Kasumi-1 (cell line): Measurements from ENCODE around the gene SYT5.
"Not testable (repeated sequence)": the region's sequence is repeated elsewhere in the genome, so short reads cannot be mapped to it uniquely, and the experiment has no call there.

Experiments
- DNase-seq, 2 experiments: peaks; one replicate each; lab custom pipeline; 2025; lab: John Stamatoyannopoulos, UW

The SYT5 gene

DNA sequence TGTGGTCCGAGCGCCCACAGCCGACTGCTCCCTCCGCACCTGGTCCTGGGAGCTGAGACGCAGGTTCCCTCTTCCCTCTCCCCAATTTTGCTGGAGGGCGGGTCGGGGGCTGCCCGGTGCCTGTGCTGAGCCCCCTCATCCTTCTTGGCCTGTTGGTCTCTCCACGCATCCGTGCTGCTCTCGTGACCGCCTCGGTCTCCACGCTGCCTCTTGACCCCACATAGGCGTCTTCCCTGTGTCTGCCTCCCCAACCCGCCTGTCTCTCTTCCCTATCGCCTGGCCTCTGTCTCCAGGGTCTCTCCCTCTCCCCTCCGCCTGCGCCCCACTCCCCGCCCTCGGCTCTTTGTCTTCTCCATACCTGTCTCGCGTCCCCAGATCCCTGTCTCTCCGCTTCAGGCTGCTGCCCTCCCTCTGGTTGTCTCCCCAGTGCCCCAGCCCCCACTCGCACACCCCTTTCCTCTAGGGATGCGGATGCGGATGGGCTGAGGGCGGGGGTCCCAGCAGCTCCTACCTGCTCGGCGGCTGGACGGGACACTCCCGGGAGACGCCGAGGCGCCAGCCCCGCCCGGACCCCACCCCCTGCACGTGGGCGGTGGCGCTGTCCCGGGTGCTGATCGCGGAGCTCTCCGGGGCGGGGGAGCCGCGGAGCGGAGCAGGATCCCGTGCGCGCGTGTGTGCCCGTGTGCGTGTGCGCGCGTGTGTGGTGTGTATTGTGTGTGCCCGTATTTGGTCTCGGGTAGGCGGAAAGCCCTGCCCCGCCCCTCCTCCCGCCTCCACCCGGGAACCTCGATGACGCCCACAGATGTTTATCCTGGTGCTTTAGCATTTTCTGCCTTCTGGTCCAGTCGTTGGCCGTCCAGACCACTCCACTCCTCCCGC, at the start of gene SYT5:
Gene SYT5, minus strand, starts transcription at position 684 of the 879 bp plus-strand sequence. CDS start 1,248 bp downstream, outside the sequence.
- DNase-seq, result no peak

DNA sequence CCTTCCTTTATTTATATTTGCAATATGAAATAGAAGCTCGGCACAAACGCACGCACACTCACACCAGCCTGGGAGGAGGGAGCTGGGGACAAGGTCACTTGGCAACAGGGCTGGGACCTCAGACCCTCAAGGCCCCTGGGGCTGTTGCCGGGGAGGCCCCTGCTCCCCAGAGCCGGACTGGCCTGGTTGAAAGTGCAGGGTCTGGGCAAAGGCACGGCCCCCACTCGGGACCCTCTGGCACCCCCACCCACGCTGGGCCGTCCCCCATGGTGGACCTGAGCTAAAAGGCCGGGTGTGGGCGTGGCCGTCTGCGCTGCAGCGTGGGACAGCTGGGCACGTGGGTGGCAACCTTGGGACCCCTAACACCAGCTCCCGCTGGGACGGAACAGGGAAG, 49.7 kb upstream of the SYT5 start:
- DNase-seq, result no peak

DNA sequence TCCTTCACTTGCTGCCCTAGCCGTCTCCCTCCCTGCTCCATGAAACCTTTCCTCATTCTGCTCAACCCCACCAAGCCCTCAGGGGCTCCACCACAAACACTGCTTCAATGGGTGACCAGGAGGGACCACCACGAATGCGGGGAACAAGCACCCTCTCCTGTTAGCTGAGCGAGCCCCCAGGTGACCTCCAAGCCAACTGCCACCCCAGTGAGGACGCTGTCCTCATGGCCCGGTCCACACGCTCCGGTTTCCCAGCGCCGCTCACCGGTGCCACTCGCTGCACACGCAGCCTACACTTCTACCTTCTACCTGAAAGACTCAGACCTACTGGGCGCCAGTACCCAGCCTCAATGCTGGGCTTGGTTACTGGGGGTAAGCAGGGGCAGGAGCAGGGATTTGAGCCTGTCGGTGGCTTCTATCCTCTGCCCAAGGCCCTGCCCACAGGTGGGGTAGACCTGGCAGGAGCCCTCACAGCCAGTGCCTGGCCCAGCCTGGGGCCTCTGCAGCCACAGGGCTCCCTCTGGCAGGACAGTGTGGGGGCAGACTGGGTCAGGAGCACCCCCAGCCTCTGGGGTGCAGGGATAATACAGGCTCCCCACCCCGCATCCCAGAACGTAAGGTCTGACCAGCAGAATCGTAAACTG, 49.2 kb upstream of the SYT5 start:
- no peak for DNase-seq

DNA sequence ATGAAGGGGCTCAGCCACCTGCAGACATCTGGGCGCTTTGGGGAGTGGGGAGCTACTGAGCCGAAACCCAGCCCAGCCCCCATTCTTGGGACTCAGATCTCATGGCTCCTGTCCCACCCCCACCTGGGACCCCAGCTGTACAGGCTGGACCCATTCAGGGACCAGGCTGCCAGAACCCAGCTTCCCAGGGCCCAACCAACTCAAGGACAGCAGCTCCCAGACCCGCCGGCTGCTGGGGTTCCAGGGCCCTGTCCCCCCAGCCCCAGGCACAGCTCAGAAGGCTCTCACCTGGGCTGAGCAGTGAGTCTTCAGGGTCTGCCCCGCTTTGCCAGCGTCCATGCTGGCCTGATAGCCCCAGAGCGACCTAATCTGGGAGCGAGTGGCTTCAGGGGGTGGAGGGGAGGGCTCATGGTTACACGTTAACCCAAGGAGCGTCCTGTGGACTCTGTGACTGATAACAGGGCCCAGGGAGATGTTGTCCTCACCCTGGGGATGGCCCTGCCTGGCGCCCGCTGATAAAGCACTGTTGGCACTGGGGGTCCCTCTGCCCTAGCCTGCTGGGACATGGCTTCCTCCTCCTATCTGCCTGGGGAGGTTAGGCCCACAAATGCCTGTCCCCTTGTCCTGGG, 48.4 kb upstream of the SYT5 start, which contains the start of gene TMEM86B:
Gene TMEM86B, minus strand, starts transcription at position 361 of the 629 bp plus-strand sequence. Its CDS starts 22 bp downstream, at position 339.
- no peak for DNase-seq

DNA sequence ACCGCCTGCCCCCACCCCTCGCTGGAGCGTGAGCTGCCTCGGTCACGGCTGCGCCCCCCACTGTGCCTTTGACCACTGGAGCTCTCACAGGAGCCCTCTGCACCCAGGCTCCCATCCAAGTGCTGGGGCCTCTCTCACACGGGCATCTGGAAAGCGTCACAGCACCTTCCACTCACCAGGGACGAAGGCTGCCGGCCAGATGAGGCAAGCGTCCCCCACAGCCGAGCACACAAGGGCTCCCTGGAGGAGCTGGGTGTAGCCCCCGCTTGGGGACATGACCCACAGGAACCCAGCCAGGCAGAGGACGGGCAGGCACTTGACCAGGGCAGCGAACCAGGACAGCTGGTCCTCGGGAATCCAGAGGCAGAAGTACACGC, 47.9 kb upstream of the SYT5 start:
- DNase-seq, result no peak

DNA sequence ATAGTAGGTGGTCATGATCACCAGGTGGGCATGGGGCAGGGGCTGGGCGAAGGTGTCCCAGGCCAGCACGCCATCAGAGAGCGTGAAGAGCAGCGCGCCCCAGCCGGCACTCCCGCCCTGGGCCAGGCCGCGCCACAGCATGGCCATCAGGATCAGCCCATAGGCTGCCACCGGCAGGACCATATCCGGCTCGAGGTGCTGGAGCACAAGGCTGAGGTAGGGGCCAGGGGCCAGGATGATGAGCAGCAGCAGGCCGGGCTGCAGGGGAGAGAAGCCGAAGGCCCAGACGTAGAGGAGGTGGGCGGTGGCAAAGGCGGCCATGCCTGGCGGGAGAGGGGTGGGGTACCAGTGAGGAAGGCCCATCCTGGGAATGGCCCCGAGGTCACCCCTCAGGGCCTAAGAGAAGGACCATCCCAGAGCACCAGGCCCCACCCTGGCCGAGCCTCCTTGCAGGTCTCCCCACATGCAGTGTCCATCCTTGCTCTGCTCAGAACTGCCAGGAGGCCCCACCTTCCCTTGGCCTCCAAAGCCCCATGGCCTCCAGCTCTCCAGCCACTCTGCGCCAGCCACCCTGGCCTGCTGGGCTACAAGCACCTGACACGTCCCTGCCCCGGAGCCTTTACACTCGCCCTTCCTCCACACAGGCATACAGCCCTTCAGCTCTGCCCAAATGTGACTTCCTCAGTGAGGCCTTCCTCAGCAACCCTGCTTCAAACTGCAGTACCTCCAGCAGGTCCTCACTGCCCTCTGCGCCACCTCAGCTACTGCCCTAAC, 47.3 kb upstream of the SYT5 start:
- DNase-seq, result no peak

DNA sequence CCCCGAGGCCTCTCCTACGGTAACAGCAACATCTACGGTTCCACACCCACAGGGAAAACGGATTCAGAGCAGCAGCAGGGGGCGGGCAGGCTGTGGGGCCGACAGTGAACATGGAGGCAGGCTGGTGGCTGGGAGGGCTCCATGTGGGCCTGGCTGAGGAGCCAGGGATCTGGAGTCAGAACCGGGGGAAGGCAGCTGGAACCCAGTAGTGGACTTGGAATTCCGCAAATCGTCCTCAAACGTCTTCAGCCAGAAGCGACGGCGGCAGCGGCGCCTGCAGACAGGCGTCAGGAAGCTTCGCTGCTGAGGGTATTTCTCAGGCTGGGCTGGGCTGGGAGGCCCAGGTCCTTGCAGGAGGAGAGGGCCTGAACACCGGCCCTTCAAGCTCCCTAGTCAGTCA, 46.7 kb upstream of the SYT5 start:
- DNase-seq, result no peak

DNA sequence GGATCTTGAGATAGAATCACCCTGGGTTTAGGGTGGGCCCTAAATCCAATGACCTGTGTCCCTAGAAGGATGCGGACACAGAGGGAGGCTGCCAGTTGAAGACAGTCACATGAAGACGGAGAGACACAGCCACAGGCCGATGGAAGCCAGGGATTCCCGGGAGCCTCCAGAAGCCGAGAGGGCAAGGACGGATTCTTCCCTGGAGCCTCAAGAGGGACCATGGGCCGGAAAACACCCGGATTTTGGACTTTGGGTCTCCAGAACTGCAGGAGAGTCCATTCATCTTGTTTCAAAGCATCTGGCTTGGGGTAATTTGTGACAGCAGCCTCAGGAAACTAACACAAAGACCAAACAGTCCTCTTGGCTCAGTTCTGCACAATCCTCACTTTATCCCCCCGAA, 46.2 kb upstream of the SYT5 start:
- no peak for DNase-seq

DNA sequence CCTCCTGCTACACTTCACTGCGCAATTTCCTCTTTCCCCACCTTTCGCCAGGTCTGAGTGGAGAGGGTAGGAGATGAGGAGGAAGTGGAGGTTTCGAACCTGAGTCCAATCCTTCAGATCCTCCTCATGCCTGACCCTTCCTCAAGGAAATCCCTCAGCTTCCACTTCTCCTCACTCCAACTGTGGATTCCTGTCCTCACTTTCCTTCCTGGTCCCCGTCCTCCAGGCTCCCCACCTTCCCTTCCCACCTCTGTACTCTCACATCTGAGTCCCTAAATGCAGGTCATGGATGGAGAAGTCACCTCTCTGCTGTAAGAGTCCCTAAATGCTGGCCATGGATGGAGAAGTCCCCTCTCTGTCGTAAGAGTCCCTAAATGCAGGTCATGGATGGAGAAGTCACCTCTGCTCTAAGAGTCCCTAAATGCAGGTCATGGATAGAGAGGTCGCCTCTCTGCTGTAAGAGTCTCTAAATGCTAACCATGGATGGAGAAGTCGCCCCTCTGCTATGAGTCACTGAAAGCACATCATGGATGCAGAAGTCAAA, 45.4 kb upstream of the SYT5 start:
- no peak for DNase-seq

DNA sequence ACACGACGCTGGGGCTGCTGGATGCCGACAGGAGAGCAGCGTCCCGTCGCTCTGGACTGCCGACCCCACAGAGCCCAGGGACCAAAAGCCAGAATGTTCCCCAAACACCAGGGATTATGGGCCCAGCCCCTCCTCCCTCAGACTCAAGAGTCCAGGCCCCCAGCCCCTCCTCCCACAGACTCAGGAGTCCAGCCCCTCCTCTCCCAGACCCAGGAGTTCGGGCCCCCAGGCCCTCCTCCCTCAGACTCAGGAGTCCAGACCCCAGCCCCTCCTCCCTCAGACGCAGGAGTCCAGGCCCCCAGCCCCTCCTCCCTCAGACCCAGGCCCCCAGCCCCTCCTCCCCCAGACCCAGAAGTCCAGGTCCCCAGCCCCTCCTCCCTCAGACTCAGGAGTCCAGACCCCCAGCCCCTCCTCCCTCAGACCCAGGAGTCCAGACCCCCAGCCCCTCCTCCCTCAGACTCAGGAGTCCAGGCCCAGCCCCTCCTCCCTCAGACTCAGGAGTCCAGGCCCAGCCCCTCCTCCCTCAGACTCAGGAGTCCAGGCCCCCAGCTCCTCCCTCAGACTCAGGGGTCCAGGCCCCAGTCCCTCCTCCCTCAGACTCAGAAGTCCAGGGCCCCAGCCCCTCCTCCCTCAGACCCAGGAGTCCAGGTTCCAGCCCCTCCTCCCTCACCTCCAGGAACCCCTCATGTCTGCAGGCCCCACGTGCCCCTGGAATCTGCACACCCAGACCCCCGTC, 44.8 kb upstream of the SYT5 start:
- not testable (repeated sequence) for DNase-seq

DNA sequence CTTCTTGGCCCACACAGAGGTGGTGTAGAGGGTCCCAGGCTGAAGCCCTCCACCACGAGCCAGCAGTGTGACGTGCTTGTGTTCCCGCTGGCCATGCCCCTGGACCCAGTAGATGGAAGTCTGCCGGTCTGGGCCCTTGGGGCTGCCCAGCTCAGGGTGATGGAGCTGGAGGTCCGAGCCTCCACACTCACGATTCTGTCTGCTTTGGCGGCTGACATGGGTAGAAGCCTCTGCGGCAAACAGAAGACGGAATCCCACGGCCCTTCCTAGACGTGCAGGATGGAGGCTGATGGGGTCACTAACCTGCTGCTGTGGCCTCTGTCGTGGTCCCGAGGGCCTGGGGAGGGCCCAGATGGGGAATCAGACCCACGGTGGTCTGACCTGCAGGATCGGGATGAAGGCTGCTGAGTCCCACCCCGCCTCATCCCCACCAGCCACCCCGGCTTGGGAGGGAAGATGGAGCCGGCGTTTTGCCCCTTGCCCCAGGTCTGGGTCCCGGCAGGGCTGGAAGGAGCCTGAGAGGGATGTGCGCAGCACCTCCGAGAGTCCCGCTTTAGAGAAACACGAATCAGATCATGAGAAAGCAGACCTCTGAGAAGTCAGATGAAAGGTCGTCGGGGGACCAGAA, 44.1 kb upstream of the SYT5 start:
- DNase-seq, result no peak

DNA sequence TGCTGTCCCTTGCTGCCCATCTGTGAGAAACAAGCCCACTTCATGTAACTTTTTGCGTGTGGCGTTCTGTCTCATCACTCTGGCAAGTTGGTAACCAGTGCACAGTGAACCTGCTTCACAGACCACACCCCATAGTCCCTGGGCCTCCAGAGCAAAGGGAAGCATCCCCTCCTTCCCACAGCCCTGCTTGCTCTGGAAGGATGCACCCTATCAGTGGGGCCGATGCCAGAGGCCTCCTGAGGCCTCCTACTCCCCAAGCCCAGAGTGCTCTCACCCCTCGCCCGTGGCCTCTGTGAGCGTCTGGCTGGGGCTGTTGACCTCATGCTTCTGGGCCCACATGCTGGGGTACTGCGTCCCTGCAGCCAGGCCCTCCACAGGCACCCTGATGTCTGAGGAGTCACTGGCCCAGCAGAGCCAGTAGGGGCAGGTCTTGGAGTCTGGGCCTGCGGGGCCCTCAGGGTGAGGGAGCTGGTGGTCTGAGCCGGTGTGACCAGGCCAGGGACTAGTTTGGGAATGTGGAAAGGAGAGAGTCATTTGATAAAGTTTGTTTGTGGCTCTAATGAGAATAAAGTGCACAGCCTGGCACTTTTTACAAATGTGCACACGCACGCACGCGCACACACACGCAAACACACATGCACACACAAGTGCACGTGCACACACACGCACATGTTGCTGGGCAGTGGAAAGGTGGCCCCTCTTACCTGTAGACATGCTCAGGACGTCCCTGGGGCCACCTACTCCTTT, 43.4 kb upstream of the SYT5 start:
- no peak for DNase-seq

DNA sequence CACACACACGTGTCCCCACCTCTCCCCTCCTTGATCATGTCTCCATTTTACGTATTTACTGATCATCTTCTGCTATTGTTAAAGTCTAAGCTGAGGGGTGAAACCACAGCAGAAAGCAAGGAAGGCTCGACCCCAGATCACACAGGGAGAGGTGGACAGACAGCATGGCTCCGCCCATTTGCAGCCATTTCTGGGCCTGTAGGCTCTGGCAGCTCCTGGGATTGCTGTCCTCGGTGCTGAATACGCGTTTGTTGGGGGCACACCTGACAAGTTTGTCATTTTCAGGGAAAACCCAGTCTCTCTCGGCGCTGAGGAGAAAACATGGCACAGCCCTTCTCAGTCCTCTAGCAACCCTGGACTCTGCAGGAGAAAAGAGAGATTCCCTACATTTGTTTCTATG, 40.4 kb upstream of the SYT5 start:
- no peak for DNase-seq

DNA sequence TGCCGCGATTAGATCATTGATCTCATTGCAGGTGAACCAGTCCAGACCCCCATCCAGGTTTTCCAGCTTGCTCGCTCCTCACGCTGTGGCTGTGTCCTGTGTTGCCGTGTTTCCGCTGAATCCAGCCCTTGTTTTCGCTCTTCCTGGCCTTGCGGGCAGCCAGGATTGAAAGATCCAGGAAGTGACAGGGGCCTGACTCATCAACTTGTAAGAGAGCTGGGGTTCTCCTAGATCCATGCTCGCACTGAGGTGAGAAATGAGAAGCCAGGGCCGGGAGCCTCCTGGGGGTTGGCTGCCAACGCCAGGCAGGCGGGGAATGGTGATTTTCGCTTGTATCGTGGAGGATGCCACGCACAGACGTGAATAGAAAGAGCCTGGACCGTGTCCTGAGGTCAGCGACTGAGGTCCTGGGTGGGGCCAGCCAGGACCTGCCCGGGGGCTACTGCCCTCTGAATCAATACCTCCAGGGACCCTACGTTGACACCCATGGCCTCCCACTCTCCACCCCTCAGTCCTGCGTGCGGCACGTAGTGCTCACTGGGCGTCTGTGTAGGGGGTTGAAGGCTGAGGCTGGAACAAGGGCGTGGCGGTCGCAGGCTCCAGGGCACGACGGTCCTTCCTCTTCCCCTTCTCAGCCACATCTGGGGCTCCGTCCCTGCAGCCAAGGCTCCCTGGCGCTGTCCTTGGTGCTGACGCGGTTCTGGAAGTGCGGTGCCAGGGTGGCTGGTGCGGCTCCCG, 36.5 kb upstream of the SYT5 start:
- DNase-seq, result peak; percentile 99

DNA sequence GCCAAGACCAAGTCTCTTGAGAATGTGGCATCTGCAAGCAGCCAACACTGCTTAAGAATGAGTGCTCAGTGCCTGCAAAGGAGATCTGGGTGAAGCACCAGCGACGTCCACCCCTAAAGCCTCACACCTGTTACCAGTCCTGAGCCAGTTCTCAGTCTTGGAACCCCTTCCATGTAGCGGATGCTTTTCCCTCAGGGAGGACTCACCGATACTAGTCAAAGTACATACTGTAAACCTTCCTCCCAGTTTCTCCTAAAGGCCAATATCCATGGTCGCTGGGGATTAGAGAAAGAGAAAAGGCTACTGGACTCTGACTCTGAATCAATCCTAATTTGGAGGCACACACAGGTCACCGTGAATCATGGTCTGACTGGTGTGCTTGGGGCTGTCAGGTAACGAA, 33.5 kb upstream of the SYT5 start:
- no peak for DNase-seq

DNA sequence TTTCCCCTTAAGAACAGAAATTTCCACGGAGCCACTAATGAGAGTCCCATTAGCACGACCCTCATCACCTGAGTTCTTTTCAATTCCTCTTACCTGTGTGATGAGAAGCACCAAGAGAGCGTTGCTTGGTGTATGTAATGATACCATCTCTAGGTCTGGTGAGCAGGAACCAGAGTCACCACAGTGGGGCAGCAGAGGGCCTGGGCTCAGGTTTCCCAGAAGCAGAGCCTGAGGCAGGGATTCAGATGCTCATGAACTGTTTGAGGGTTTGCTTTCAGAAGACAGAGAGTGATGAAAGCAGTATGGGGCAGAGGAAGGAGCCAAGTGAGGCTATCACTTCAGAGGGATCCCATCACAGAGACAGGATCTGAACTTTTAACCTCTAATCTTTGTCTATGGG, 32.4 kb upstream of the SYT5 start:
- DNase-seq, result peak; percentile 84 to 90

DNA sequence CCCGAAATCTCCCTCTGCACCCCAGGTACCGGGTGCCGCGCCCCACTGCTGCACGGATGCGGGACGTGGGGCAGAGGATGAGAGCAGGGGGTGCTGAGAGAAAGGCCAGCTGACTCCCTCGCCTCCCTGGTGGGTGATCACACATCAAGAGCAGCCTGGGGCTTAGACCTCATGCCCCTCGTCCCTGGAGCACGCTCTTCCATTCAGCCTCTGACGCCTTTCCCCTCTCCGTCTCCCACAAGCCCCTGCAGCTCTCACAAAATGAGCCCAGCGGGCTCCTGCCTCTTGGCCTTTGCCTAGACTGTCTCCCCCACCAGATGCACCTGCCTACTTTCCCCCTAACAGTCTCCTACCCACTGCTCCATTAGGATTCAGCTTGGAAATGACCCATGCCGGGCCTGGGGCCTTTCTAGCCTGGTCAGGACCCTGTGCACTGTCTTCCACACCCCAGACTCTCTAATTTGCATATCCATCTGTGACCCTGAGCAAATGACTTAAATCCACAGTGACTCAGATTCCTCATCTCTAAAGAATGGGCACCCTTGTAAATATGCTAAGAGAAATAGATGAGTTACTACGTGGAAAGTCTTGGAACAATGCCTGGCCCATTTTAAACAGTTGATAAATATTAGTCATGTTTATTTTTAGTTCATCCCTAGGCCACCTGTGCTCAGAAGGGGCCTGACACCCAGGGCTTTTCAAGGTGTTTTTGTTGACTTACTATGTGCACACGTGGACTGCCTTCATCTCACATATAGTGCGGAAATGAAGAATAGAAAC, 29.8 kb upstream of the SYT5 start:
- no peak for DNase-seq

DNA sequence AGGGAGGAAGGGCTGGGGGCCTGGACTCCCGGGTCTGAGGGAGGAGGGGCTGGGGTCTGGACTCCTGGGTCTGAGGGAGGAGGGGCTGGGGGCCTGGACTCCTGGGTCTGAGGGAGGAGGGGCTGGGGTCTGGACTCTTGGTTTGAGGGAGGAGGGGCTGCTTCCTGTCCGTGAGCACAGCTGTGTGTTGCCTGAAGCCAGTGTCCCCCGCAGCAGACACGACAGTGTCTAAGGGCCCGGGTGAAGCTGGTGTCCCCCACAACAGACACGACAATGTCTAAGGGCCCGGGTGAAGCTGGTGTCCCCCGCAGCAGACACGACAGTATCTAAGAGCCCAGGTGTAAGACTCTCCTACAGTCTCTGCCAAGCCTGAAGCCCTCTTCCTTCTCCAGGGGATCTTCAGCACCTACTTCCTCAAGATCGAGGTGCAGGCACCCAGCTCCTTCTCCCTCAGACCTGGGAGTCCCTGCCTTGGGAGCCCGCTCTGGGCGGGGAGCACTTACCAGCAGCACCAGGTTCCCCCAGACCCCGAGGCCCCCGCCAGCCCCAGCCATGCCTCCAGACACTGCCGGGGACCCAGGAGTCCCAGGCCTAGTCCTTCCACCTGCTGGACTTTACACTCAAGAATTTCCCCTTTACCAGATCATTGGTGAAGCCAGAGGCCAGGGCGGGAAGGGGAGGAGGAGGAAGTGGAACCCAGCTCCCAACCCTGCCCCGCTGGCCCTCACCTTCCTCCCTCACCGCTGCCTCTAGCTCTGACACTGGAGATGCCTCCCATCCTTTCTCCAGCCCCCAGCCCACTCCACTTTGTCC, 29.0 kb upstream of the SYT5 start, which contains the start of gene PTPRH:
Gene PTPRH, minus strand, starts transcription at position 622 of the 813 bp plus-strand sequence. Its CDS starts 68 bp downstream, at position 554.
- DNase-seq, result peak; percentile 32 to 43
